Non-pigmented ciliary epithelial cell (primary cell): ENCODE data around the gene CFHR2.
"Not testable (repeated sequence)": the region's sequence is repeated elsewhere in the genome, so short reads cannot be mapped to it uniquely, and the experiment has no call there.

ENCODE experiments used
- DNase-seq: peaks from one replicate; pipeline ENCODE4 v3.0.0-alpha.2; 2010; ENCODE audit warnings: low read depth

Gene CFHR2

DNA sequence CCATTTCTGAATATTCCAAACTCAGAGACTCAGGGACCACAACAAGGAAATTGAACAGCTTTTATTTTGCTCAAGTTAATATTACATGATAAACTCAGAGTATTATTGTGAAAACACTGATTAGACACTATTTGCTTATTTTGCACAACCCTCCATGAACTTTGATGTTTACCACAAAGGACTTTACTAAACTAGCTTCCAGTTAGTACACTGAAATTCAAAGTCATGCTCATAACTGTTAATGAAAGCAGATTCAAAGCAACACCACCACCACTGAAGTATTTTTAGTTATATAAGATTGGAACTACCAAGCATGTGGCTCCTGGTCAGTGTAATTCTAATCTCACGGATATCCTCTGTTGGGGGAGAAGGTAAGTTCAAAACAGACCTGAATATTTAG lies at the start of gene CFHR2:
Gene CFHR2 (plus strand): TSS at position 171 of the 400 bp plus-strand sequence. CDS start 143 bp downstream, at position 314.
- DNase-seq = not testable (repeated sequence)

DNA sequence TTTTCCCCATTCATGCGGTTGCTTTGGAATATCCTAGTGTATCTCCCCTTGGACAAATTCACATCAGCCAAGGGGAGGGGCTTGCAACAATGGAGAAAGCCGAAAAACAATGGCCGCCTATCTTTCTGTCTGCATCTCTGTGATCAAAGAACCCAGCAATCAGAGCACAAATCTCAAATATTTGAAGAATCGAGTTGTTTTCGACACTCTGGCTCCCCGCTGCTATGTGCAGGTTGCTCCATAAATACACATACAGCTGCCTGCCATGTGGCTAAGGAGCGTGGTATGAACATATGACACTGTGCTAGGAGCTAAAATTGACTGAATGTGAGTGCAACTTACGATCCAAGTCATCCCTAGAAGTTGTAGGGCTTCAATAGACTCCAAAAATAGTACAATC lies 47.2 kb upstream of the CFHR2 start:
- DNase-seq = no peak

DNA sequence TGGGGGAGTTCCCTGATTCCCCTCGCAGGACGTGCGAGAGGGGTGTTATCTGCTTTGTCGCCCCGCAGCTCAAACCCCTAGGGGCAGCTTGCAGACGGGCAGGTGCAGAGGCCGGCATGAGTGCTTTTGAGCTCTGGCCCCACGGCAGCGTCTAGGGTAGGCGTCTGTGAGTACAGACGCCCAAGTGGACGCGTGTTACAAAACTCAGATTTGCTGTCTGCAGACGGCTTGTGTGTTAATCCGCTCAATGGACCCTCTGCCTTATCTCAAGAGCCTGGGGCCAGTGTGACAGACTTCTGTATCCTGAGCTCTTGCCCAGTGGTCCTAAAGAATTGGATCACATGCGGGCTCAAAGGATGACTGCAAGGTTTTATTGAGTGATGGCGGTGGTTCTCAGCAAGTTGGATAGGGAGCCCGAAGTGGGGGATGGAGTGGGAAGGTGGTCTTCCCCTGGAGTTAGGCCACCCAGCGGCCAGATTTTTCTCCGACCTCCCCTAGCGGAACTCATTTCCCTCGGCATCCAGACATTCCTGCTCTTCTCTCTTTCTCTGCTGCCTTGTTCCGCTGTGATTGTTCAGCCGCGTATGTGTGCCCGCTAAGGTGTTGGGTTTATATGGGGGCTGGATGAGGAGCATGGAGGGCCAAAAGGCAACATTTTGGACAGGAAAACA lies 46.2 kb upstream of the CFHR2 start:
- no peak for DNase-seq

DNA sequence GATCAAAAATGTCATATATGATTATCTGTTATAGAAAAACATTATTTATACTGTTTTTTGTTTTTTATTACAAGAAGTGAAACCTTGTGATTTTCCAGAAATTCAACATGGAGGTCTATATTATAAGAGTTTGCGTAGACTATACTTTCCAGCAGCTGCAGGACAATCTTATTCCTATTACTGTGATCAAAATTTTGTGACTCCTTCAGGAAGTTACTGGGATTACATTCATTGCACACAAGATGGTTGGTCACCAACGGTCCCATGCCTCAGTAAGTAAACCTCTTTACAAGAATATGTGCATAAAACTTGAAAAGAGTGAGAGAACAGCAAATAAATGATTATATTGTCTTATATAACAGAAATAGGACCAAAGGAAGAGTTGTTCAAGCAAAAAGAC lies 41.2 kb upstream of the CFHR2 start:
- no peak for DNase-seq

DNA sequence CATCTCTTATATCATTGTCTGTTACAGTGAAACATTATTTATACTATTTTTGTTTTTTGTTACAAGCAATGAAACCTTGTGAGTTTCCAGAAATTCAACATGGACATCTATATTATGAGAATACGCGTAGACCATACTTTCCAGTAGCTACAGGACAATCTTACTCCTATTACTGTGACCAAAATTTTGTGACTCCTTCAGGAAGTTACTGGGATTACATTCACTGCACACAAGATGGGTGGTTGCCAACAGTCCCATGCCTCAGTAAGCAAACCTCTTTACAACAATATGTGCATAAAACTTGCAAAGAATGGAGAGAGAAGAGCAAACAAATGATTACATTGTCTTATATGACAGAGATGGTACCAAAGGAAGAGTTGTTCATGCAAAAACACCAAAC lies 33.3 kb upstream of the CFHR2 start:
- DNase-seq = no peak

DNA sequence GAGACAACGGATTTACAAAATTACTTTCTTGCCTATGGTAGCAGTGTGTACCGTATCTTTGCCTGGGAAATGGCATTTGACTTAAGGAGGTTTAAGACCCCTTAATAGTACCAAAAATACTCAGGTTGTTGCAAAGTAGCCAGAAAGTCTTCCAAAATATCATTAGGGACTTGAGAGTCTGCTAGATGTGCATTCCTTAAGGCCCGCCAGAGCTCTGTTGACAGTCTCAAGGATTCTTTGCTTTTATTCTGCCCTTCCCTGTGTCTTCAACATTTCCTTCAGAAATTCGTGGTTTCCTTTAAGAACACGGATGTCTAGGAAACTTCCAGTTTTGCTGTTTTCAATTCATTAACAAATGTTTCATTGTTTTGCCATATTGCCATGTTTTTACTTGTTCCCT lies 31.3 kb upstream of the CFHR2 start:
- DNase-seq = not testable (repeated sequence)

DNA sequence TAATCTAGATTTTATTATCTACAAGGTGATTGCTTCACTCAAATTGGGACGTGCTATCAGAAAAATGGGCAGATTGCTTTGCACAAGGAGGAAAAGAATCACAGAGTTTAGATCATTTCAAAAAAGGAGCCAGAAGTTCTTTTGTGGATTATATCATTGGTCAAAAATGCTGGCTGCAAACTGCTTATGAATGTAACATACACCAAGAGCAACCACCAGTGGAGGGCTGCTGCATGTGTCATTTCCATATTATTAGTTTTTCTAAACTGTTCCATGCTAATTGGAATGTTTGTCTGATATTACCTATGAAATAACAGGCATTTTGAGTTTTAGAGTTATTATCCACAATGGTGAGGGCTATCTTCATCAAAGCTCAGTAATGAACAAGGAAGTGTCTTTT lies 16.7 kb upstream of the CFHR2 start:
- peak; percentile 2 for DNase-seq

DNA sequence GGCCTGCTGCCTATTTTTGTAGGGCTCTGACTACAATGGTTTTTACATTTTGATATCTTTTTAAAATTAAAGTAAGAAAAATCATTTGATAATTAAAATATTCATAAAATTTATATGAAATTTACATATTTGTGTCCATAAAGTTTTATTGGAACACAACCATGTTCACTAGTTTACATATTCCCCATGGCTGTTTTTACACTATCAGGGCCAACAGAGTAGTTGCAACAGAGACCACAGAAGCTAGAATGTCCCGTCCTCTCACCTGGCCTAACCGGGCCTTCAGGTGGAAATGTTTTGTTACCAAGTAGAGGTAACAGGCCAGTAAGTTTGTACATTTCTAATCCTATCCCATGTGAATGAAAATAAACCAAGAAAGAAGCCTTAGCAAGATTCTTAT lies 10.7 kb upstream of the CFHR2 start:
- DNase-seq = not testable (repeated sequence)

DNA sequence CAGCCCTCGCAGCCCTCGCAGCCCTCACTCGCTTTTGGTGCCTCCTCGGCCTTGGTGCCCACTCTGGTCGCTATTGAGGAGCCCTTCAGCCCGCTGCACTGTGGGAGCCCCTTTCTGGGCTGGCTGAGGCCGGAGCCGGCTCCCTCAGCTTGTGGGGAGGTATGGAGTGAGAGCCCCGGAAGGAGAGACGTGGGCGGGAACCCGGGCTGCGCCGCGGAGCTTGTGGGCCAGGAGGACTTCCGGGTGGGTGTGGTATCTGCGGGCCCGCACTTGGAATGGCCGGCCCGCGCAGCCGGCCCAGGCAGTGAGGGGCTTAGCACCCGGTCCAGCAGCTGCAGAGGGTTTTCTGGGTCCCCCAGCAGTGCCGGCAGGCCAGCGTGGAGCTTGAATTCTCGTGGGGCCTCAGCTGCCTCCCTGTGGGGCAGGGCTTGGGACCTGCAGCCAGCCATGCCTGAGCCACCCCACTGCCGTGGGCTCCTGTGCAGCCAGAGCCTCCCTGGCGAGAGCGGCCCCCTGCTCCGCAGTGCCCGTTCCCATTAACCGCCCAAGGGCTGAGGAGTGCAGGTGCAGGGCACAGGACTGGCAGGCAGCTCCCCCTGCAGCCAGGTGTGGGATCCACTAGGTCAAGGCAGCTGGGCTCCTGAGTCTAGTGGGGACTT lies 9.9 kb upstream of the CFHR2 start:
- no peak for DNase-seq

DNA sequence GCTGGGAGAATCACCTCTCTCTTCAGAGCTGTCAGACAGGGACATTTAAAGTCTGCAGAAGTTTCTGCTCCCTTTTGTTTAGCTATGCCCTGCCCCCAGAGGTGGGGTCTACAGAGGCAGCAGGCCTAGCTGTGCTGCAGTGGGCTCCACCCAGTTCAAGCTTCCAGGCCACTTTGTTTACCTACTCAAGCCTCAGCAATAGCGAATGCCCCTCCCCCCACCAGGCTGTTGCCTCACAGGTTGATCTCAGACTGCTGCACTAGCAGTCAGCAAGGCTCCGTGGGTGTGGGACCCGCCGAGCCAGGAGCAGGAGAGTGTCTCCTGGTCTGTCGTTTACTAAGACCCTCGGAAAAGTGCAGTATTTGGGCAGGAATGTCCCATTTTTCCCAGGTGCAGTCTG lies 2.1 kb upstream of the CFHR2 start:
- DNase-seq = not testable (repeated sequence)

DNA sequence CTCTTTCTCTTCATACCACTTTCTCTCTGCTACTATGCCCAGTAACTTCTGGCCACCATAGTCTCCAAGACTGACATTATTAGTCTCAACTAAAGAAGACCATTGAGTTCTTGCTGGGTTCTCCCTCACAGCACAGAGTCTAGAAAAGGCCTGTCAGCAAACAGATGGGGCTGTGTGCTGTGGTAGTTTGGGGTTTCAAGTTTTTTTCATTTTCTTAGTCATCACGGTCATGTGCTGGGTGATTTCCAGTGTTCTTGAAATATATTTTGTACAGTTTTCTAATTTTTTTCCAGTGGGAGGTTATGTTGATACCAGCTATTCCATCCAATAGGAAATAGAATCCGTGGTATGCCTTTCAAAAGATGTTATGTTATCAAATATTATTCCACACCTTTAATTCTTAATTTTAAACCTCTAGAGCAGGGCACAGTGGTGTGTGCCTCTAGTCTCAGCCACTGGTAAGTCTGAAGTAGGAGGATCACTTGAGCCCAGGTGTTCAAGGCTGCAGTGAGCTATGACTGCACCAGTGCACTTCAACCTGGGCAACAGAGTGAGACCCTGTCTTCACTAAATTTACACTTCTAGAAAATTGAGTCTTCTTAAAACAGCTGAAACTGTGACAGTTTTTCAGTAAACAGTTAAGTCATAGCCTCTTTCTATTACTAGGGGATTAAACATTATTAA lies 8.3 kb downstream of the CFHR2 start:
- DNase-seq = no peak

DNA sequence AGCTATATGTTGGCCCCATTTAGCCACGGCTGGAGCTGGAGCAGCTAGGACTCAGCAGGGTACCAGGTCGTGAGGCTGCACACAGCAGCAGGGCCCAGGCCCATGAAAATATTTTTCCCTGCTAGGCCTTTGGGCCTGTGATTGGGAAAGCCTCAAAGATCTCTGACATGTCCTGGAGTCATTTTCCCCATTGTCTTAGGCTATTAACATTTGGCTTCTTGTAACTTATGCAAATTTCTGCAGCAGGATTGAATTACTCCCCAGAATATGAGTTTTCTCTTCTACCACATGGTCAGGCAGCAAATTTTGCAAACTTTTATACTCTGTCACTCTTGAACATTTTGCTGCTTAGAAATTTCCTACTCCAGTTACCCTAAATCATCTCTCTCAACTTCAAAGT lies 11.2 kb downstream of the CFHR2 start:
- no peak for DNase-seq

DNA sequence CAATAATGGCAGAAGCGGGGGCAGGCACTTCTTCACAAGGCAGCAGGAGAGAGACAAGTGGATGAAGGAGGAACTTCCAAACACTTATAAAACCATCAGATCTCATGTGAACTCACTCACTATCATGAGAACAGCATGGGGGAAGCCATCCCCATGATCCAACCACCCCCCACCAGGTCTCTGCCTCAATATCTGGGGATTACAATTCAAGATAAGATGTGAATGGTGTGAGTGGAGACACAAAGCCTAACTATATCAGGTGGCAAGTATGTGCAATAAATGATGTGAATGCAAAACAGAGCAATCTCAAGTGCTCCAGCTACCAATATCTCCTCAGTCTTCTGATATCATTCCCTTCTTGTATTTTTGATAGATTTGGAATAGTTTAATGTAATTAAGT lies 12.4 kb downstream of the CFHR2 start:
- no peak for DNase-seq

DNA sequence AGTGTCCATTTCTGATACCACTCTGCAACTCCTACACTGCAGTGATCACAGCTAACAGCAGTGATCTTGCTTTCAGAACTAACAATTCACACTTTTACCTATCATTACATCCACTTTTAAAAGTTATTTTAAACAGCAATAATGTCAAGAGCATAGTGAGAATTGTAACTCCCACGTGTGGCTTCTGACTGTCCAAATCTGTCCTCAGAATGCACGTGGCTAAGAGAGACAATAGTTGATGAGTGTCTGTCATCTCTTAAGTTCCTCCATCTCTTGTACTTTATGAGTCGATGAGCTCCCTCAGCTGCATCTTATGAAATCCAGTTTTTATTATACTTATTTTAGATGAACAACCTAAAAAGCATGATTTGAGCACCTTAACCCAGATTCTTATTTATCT lies 17.3 kb downstream of the CFHR2 start:
- no peak for DNase-seq

DNA sequence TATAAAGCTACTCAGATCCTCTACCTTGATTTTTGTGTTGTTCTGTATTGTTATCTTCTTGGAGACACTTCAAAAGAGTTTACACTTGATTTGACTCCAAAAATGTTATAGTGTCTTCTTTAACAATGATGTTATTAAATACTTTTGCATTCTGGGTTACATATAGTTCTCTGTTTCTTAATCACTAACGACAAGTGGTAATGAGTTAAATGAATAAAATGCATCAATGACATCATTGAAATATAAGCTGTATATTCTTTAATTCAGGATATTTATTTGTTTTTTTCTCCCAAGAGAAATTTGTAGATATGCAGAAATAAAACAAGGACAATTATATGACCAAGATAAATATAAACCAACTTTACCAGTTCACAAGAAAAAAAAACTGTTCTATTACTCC lies 26.6 kb downstream of the CFHR2 start:
- no peak for DNase-seq

DNA sequence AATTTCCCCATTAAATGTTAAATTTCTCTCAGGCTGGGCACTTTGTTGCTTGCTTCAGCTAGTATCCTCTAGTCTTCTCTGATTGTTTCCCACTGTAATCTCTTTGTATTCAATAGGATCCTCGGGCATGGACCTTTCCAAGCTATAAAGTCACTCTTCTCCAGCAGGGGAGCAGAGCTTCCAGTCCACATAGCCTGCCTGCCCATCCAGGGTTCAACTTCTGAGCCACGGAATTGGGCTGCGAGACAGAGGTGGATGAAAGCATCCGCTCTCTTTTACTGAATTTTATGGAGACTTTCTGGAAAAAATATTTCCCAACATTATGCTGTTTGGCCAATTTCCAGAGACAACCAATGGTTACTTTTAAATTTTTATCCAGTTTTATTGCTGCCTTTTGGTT lies 32.7 kb downstream of the CFHR2 start:
- no peak for DNase-seq

DNA sequence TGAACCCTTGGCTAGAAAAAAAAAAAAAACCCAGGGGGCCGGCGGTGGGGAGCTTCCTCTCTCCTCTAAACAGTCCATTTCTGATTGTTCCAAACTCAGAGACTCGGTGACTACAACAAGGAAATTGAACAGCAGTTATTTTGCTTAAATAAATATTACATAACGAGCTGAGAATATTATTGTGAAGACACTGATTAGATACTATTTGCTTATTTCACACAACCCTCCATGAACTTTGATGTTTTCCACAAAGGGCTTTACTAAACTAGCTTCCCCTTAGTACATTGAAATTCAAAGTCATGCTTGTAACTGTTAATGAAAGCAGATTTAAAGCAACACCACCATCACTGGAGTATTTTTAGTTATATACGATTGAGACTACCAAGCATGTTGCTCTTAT lies 33.7 kb downstream of the CFHR2 start, which contains the start of gene CFHR5:
Gene CFHR5 (plus strand): TSS at position 279 of the 400 bp plus-strand sequence. CDS start 109 bp downstream, at position 388.
- DNase-seq = no peak

DNA sequence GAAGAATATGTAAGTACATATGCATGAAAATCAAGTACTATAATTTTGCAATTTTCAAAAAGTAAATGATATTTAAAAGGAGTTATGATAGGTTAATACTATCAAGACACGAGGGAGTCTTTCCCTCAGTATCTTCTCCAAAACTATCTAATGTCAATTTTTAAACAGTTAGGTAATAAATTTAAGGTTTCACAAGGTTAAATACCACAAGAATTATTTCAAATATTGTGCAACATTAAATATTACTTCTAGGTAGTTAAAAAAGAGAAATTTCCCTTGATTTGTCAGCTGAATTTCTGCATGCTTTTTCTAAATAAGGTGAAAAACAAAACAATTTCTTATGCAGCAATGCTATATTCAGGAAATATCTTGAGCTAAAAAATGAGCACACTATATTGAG lies 37.3 kb downstream of the CFHR2 start:
- DNase-seq = no peak

DNA sequence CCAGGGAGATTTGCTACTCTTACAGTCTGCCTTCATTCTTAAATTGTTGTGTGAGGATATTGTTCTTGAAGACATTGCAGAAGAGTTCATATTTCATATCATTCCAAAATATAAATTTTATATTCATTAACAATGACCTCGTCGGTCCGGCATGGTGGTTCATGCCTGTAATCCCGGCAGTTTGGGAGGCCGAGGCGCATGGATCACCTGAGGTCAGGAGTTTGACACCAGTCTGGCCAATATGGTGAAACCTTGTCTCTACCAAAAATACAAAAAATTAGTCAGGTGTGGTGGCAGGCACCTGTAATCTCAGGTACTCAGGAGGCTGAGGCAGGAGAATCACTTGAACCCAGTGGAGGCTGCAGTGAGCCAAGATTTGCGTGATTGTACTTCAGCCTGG lies 38.7 kb downstream of the CFHR2 start:
- not testable (repeated sequence) for DNase-seq

DNA sequence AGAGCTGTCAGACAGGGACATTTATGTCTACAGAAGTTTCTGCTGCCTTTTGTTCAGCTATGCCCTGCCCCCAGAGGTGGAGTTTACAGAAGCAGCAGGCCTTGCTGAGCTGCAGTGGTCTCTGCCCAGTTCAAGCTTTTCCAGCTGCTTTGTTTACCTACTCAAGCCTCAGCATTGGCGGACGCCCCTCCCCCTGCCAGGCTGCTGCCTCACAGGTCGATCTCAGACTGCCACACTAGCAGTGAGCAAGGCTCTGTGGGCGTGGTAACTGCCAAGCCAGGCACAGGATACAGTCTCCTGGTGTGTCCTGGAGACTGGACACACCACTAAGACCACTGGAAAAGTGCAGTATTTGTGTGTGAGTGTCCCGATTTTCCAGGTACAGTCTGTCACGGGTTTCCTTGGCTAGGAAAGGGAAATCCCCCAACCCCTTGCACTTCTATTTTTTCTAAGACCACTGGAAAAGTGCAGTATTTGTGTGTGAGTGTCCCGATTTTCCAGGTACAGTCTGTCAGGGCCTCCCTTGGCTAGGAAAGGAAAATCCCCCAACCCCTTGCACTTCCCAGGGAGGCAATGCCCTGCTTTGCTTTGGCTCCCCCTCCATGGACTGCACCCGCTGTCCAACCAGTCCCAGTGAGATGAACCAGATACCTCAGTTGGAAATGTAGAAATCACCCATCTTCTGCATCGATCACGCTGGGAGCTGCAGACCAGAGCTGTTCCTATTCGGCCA lies 48.5 kb downstream of the CFHR2 start:
- DNase-seq = not testable (repeated sequence)

DNA sequence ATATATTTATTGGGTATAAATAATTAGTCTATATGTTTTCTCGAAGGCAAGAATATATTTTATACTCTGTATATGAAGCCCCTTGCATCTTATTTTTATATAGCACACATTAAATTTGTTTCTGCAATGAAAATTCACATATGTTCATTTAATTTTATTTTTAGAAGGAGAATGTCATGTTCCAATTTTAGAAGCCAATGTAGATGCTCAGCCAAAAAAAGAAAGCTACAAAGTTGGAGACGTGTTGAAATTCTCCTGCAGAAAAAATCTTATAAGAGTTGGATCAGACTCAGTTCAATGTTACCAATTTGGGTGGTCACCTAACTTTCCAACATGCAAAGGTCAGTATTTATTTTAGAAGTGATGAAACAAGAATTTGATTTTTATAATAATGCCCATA lies 50.4 kb downstream of the CFHR2 start:
- no peak for DNase-seq

DNA sequence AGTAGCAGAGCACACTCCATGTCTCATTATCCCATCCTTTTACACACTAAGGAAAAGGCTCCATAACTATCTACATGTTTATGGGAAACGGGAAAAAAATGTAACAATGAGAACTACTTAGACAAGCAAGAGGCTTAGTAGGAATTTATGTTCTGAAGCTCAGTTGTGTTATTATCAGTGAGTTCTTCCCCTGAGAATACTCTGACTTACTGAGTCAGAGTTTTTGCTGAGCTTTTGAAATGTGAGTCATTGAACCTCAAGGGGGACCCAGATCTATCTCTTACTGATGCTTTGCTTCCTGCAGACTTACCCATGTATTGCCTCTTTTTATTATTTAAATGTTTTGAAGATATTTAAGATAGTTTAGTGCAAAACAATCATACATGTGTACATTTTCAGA lies 53.9 kb downstream of the CFHR2 start:
- DNase-seq = peak; percentile 30

DNA sequence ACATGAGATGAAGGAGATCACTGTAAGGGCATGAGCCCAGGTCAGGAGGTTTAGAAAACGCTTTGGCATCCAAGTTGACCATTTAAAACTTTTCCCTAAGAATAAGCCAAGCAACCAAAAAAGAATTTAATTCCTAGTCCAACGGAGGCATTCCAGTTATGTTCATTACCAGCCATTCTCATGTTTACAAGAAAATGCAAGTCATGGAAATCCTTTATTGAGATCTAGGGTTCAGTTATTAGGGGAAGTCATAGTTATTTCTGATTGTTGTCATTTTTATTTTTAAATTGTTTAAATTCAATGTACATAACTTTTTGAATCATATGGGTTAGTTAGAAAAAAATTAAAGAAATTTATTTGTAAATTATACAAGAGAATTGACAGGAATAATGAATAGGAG lies 58.3 kb downstream of the CFHR2 start:
- no peak for DNase-seq
